Neural progenitor cell (in vitro differentiated cells): ENCODE data around the gene CROCC2.

Experiments
- CTCF ChIP-seq: fragments of 200-600 bp; sonication (generic); IDR thresholded peaks from 2 replicates; pipeline ENCODE4 v1.5.1; 2017; ENCODE audit warnings: antibody characterized with exemption, mild to moderate bottlenecking
- EZH2 ChIP-seq: fragments of 200-600 bp; sonication (generic); IDR thresholded peaks from 2 replicates; pipeline ENCODE4 v1.6.1; 2017; ENCODE audit warnings: antibody characterized with exemption, mild to moderate bottlenecking, moderate library complexity

- no peak for TF ChIP-seq CTCF
- TF ChIP-seq EZH2 = no peak
Measured at GRCh38 chr2:241037498-241037897, 131.4 kb downstream of the CROCC2 start.
